GM18508 (cell line): Measurements from ENCODE around the gene SPR.

Experiments
- ATAC-seq: cut with Tn5 transposase; IDR thresholded peaks from one replicate; pipeline ENCODE4 v1.9.1; 2021; ENCODE audit warnings: moderate number of reproducible peaks; ENCODE audit not compliant: insufficient read depth, unreplicated experiment

SPR gene

DNA sequence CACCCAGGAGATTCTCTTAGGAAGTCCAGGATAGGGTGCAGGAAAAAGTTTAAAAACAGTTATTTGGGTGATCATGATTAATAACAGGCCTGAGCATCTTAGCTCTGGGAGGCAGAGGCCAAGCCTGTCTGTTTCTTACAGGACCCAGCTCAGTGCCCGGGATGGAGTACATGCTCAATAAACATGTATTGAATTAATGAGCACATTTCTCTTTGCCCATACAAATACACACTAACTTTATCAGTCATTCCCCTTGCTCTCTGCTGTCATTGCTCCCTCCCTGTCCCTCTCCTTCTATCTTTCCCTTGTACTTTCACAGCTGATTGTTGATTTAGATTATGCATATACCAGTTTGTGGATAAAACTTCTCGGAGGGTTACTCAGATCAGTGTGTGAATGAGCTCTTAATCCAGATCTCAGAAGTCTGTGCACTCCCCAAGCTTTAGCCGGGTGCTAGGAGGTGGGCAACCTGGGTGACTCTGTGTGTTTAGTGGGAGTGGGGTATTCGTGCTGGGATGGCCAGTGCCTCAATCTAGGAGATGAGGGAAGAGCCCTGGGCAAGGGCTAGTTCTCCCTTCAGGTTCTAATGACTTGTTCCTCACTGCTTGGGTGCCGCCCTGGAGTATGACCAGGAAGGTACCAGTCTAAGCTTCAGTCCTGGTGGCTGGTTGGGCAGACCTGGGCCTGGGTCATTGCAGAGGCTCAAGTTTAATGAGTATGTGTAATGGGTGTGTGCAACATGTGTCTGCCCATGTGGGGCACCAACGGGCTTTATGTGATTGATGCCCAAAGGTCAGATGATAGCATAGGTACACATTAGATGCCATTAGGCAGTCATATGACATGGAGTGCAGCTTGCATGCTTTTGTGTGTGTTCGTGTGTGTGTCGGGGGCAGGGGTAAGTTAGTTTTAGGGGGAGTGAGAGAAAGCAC, 40.7 kb downstream of the SPR start:
- no peak for ATAC-seq

DNA sequence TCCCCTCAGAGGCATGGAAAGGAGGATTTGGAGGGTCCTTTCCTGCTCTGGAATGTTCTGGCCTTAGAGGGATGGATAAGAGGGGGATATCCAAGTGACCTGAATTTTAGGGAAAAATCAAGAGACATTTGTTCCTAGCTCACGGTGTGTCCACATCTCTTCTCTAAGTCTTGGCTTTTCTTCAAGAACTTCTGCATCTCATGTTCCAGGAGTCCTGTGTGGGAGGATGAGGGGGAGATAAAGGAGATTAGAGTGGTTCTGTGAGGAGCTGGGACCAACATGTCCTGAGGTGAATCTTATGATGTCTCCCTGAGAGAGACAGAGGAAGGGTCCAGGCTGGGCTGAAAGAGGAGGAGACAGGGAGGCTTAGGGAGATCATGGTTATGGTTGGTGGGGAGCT, 41.8 kb downstream of the SPR start:
- no peak for ATAC-seq

DNA sequence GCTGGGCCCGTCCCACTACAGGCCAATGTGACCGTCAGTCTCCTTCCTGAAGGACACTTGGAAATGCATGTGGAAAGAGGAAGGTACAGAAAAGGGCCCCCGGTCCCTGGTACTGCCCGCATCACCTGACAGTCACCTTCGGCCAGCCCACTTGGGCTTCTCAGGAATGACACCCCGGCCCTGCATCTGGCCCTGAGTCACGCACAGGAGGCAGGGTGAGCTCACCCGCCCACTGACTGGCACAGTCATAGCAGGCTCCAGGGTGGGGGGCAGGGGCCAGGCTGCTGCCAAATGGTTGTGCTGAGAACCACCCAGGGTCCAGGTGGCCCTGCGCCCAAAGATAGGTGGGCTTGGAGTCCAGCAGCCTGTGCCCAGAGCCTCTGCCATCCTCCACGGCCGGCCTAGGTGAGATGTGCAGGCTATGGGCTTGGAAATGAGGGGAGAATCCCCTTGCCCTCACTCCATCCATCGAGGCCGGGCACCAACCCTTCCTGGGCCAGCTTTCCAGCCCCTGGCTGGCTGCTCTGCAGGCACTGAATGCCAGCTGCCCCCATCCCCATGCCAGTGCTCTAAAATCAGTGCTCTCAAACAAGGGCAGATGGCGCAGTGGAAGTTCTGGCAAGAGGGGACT, 44.2 kb downstream of the SPR start:
- no peak for ATAC-seq

DNA sequence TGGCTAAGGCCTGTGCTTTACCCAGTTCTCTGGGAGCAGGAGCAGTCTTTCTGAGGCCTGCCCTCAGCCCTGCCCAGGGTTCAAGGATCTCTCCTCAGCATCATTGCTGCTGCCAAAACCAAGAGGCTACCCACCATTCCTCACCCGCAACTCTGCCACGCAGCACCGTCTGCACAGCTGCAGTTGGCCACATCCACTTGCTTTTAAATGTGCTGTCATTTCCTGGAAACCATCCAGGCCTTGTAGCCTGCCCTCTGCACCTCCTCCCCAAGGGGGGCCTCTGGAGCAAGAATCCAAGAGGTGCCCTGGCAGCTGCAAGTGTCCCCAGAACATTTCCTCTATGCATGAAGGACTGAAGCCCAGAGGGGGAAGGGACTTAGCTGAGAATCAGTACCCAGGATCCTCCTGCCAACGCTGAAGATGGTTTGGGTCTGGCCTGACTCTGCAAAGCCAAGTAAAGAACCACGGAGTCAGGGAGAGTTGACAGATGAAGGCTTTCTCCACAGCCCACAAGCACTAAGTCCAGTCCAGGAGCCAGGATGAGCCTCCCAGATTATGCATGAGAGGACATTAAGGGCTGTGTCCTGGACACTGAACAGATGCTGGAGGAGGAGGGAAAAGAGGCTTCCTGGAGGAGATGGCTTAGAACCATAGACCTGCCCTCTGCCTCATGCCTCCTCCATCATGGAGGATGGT, 45.0 kb downstream of the SPR start:
- no peak for ATAC-seq

DNA sequence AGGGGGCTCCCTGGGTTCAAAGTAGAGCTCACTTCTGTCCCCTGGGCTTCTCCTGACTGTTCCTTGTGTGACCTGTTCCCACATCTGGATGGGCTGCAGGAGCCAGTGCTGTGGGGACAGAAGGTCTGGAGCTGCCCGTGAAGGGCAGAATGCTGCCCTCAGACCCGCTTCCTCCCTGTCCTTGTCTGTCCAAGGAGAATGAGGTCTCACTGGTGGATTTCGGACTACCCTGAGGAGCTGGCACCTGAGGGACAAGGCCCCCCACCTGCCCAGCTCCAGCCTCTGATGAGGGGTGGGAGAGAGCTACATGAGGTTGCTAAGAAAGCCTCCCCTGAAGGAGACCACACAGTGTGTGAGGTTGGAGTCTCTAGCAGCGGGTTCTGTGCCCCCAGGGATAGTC, 45.6 kb downstream of the SPR start:
- no peak for ATAC-seq

DNA sequence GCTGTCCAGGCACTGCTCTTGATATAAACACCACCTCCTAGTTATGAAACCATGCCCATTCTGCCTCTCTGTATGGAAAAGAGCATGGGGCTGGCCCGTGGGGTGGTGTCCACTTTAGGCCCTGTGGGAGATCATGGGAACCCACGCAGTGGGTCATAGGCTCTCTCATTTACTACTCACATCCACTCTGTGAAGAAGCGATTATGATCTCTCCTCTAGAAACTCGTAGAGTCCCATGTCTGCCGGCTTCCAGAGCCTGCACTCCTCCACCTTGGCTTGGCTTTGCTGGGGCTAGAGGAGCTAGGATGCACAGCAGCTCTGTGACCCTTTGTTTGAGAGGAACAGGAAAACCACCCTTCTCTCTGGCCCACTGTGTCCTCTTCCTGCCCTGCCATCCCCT, 46.0 kb downstream of the SPR start:
- ATAC-seq: no peak

DNA sequence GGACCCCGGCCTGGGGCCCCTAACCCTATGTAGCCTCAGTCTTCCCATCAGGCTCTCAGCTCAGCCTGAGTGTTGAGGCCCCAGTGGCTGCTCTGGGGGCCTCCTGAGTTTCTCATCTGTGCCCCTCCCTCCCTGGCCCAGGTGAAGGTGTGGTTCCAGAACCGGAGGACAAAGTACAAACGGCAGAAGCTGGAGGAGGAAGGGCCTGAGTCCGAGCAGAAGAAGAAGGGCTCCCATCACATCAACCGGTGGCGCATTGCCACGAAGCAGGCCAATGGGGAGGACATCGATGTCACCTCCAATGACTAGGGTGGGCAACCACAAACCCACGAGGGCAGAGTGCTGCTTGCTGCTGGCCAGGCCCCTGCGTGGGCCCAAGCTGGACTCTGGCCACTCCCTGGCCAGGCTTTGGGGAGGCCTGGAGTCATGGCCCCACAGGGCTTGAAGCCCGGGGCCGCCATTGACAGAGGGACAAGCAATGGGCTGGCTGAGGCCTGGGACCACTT, 46.5 kb downstream of the SPR start:
- no peak for ATAC-seq

DNA sequence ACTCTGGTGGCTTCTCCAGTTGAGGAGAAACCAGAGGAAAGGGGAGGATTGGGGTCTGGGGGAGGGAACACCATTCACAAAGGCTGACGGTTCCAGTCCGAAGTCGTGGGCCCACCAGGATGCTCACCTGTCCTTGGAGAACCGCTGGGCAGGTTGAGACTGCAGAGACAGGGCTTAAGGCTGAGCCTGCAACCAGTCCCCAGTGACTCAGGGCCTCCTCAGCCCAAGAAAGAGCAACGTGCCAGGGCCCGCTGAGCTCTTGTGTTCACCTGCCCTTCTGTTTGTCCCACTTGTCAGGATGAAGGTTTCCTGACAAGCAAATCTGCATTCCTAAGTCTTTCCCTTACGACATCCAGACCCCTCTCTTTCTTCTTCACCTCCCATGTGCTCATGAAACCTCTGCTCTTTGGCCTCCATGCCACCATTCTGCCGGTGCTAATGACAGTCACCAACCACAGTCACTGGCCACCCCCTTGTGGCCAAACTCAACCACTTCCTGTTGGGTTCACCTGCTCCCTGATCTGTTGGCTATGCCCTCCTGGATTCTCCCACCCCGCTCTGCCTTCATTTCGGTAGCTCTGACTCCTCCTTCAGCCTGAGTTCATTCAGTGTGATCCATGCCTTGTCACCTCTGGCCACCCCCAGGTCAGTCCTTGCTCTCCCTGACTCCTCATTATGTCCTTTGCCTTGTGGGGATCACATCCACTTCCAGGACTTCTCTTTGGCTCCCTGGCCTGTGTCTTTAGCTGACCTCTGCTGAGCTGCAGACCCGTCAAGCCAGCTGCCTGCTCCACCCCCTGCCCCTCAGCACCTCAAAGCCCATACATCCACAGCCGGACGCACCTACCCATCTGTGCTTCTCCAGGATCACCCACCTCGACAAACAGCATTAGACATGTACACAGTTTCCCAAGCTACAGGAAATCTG, 47.7 kb downstream of the SPR start:
- no peak for ATAC-seq

DNA sequence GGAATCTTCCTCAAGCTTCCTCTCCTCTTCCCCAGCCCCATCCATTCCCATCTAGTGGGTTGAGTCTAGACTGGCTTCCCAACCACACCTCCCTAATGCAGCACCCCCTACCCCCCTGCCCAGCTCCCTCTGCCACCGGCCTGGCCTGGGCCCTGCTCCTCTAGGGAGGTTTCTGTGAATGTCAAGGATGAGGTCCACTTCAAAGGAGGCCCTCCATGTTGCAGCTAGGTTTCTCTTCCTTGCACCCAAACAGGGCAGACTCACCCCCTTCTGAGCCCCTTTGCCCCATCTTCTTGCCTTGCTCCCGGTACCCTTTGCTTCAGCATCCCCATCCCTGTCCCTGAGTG, 48.4 kb downstream of the SPR start:
- ATAC-seq: no peak

DNA sequence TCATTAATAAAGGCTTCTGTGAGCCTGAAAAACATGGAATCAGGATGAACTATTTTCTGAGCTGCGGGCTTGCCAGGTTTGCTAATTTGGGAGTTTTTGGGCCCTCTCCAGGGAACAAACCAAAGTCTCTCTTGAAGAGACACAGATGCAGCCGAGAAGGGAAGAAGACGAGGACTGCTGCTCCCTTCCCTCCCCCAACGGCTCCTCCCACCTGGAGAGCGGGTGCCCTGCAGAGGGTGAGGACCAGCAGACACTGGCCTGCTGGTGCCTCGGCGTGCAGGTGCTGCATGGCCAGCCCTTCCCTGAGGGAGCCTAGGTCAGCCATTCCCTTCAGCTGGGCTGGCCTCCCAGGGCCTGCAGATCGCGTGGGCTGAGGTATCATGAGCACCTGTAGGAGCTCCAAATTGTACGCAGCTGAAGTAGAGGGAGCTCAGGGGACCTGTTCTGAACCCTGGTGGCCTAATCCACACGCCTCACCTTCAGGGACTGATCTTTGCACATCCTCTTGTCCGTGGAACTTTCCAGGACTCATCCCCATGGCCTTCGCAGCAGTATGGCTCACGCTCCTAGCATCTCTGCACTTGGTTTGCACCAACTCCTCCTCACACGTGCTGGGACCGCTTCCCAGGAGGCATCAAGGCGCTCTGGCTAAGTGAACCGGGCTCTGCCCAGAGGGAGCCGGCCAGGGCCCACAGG, 49.6 kb downstream of the SPR start:
- ATAC-seq: no peak

DNA sequence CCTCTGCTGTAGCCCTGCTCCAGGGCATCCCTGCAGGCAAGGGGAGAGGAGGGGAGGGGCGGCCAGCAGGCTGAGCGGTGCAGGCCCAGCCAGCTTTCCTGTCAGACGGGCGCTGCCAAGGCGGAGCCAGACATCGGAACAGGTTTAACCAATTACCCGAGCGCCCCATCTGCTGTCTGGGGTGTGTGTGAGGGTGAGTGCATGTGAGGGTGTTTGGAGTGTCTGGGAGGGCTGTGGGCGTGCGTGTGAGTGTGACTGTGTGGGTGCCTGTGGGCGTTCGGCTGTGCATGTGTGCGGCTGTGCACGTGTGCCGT, 50.1 kb downstream of the SPR start:
- no peak for ATAC-seq

DNA sequence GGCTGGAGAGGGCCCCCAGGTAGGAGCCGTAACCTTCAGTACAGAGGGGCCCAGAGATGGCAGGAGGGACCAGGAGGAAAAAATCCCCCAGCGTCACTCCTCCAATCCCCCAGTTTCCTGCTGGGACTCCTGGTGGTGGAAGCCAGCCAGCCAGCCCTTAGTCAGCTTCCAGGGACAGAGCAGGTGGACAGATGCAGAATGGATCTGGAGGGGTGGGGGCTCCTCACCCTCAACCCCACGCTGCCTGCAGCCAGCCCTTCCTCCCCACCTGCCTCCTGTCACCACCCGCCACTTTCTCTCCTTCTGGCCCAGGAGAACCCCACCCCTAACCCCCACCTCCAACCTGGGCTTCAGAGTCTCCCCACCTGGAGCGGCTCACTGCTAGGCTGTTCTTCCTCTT, 51.2 kb downstream of the SPR start:
- no peak for ATAC-seq

DNA sequence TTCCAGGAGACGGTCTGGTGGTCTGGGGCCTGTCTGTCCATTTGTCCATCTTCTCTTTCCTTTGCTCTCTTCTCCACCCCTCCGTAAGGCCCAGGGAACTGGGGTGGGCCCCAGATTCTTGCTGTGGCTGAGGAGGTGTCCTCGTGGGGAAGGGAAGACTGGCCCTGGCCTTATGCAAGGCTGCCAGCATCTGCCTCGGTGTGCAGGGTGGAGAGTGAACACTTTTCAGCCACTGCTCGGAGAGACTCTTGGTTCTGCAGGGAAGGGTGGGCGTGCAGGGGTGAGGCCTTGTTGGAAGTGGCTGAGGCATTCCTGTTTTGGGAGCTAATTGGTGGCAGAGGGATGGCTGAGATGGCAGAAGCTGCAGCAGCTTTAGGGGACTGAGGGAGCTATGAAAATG, 53.2 kb downstream of the SPR start:
- no peak for ATAC-seq

DNA sequence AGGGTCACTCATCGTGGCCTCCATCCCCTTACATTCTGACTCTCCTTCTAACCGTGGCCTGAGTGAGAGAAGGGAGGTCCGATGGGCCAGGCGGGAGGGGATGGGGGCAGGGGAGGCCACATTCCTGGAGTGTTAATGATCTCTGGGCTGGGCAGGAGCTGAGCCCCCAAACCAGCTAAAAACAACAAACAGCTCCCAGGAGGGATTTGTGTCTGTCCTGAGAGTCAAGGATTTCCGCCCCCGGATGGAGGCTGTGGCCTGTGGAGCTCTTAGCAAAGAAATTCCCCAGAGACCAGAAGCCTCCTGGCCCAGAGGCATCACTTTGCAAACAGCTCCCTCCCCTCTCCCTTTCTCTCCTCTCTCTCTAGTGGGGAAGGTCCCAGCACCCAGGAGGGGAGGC, 53.6 kb downstream of the SPR start:
- no peak for ATAC-seq
